D721Med (cell line): ENCODE measurements around the gene G6PC3.
A peak's percentile ranks its signal among the peaks of the same experiment; 100 is the strongest.

Experiments
- DNase-seq: peaks from one replicate; pipeline ENCODE4 v3.0.0; 2011; ENCODE audit warnings: low spot score; ENCODE audit not compliant: insufficient read length
- FAIRE-seq: peaks from 2 replicates; lab custom pipeline; 2011; peaks lifted over from hg19 to GRCh38; lab: Jason Lieb, UNC
- CTCF ChIP-seq: IDR thresholded peaks from 2 replicates; pipeline ENCODE4 v1.5.1; 2012; ENCODE audit warnings: mild to moderate bottlenecking, control low read depth; ENCODE audit not compliant: insufficient read depth; ENCODE audit errors: missing control alignments

The G6PC3 gene

GRCh38 chr17:44091200-44091997 is 20.9 kb downstream of the G6PC3 start:
- TF ChIP-seq CTCF = no peak
- DNase-seq (no peak), FAIRE-seq (no peak)

DNA sequence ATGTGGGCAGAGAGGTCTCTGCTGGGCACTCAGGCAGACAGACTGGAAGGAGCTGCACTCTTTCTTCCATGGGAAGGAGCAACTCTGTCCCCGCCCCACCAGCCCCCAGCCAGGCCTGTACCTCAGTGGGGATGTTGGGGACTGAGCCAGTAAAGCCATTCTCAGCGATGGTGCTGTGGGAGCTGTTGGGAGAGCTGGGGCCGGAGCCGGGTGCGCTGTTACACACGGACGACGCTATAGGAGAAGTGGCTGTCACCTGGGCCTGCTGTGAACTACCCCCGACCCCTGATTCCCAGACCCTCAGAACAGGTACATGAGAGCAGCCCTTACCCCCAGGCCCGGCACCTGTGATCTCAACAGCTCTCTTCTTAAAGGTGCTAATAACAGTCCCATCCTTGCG is 21.5 kb downstream of the G6PC3 start:
- no peak for TF ChIP-seq CTCF
- FAIRE-seq (no peak), DNase-seq (no peak)

DNA sequence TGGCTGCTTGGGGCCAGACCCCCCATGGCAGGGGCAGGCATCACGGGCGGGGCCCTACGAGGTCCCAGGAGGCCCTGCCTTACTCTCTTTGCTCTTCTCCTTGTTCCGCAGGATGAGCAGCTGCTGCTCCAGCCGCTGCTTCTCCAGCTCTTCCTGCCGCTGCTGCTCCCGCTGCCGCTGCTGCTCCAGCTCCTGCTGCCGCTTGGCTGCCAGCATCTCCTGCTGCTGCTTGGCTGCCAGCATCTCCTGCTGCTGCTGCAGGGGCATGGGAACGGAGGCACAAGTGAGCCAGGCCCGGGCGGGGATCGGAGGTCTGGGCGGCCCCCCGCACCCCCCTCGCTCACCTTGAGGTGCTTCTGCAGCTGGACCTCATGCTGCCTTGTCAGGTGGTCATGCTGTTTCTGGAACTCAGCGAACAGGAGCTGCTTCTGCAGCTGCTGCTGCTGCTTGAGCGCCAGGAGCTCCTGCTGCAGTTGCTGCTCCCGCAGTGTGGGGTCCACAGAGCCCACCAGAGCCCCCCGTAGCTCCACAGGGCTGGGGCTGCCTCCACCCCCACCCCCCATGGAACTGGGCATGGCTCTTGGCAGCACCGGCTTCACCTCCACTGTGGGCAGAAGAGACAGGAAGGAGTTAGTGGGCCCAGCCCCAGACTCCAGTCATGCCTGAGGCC is 22.8 kb downstream of the G6PC3 start:
- FAIRE-seq = no peak
- DNase-seq = no peak
- no peak for TF ChIP-seq CTCF

- no peak for DNase-seq
- TF ChIP-seq CTCF = no peak
- peak; percentile 32 for FAIRE-seq
Measured at GRCh38 chr17:44094701-44095387, 24.3 kb downstream of the G6PC3 start.

DNA sequence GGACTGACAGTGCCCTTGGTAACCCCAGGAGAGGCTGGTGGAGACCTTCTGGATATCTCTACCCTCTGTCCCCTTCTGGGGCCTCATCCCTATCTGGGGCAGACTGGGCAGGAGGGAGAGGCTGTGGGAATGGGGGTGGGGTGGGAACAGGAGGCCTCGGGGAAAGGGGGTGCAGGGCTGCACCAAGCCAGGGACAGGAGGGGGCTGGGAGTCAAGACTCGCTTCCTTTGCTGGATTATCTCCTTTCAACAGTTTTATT is 24.8 kb downstream of the G6PC3 start:
- no peak for FAIRE-seq
- DNase-seq = no peak
- no peak for TF ChIP-seq CTCF

- FAIRE-seq (peak; percentile 32), DNase-seq (peak; percentile 66)
- TF ChIP-seq CTCF = peak; percentile 40
Measured at GRCh38 chr17:44095647-44096496, 25.3 kb downstream of the G6PC3 start.
